Esophagus squamous epithelium (tissue), 5 donors: ENCODE measurements around the gene SOD2. TPM values are rescaled to one million over a fixed set of nuclear protein-coding genes. Genes with fewer than 3 reads are reported as not detected.

ENCODE experiments used
- DNase-seq: peaks from one replicate; lab custom pipeline; 2025; lab: John Stamatoyannopoulos, UW
- H3K27ac ChIP-seq, 4 donors: fragments of 200-600 bp; sonication (generic); one replicate each; pipeline ENCODE4 v1.5.1; 2016 to 2019; ENCODE audit warnings: mild to moderate bottlenecking in 1 of 4
- H3K27me3 ChIP-seq, 4 donors: fragments of 200-600 bp; sonication (generic); 1 replicate in 3 of 4; 2 replicates in 1 of 4; pipeline versions ENCODE4 v1.5.1 to v1.6.0; 2017 to 2021; ENCODE audit warnings: antibody characterized with exemption in 1 of 4
- H3K36me3 ChIP-seq, 3 donors: fragments of 200-600 bp; sonication (generic); one replicate each; pipeline ENCODE4 v1.5.1; 2016 to 2019
- H3K4me1 ChIP-seq, 3 donors: fragments of 200-600 bp; sonication (generic); one replicate each; pipeline ENCODE4 v1.5.1; 2017 to 2019
- H3K4me3 ChIP-seq, 4 donors: fragments of 200-600 bp; sonication (generic); 1 replicate in 3 of 4; 2 replicates in 1 of 4; pipeline ENCODE4 v1.5.1; 2016 to 2019; ENCODE audit warnings: mild to moderate bottlenecking in 2 of 4, moderate library complexity in 1 of 4
- H3K9me3 ChIP-seq, 3 donors: fragments of 200-600 bp; sonication (generic); one replicate each; pipeline ENCODE4 v1.5.1; 2016 to 2019
- CTCF ChIP-seq, 6 experiments: fragments of 450-650 bp in 4 of 6; fragments of 200-600 bp in 2 of 6; sonication (generic) in 2 of 6; IDR thresholded peaks; one replicate each; pipeline ENCODE4 v1.5.1; 2016 to 2019; ENCODE audit warnings: antibody characterized with exemption in 6 of 6, mild to moderate bottlenecking in 4 of 6, moderate library complexity in 4 of 6
- POLR2A ChIP-seq, 4 donors: fragments of 450-650 bp; IDR thresholded peaks; one replicate each; pipeline ENCODE4 v1.6.1; 2017; ENCODE audit warnings: antibody characterized with exemption in 4 of 4, mild to moderate bottlenecking in 4 of 4, moderate library complexity in 3 of 4
- WGBS, 2 donors: methylation state at CpG; one replicate each; pipeline ENCODE4 v1.1.5; 2018; 5-methylcytosine and 5-hydroxymethylcytosine counted together
- intact Hi-C: fragments of 100-400 bp; cut with DNase I; formaldehyde crosslinking; loops from one replicate; pipeline ENCODE4 v1.15.0; 2022
- total RNA-seq, 4 donors: library from RNA; depleted of rRNA; stranded (reverse); fragments of >200 nt; gene quantifications; one replicate each; pipeline ENCODE4 v1.1.0, GENCODE V29; 2016
- donor health status: DM: yes; HTN: yes; CAD: no.

SOD2 gene
- total RNA-seq, 4 donors from 2014 or later = 227 to 792 (median 519) TPM

- Histone ChIP-seq H3K27ac (peak overlapping the region; percentile 81 to 93 (median 88)), H3K4me3 (peak overlapping the region in 1 of 4 donors; percentile 39), H3K4me1 (peaks cover 16 to 58% (median 36%) of the 10 kb centered on the region in 3 donors), H3K36me3 (no peaks in the 10 kb centered on the region), H3K9me3 (no peaks in the 10 kb centered on the region), H3K27me3 (no peaks in the 10 kb centered on the region)
- DNase-seq = no peak
- intact Hi-C loops = no loop called here
- TF ChIP-seq CTCF (IDR thresholded peaks at IDR 0.05) (peak in 1 of 6 experiments; percentile 8), POLR2A (IDR thresholded peaks at IDR 0.05) (no peak)
- WGBS, 2 donors = 18 to 19% methylated on average over 3 to 5 of the region's 5 CpGs
Measured at GRCh38 chr6:159716247-159717096, 23.4 kb upstream of the SOD2 start.

- peak overlapping the region; percentile 62 to 89 (median 84) for H3K27ac ChIP-seq
- no peaks in the 10 kb centered on the region for H3K27me3 ChIP-seq
- H3K4me3 ChIP-seq = no peak overlapping the region
- 88 to 94% methylated on average over 3 of the region's 3 CpGs for WGBS, 2 donors
- intact Hi-C loops = no loop called here
- peaks cover 16 to 52% (median 36%) of the 10 kb centered on the region in 3 donors for H3K4me1 ChIP-seq
- DNase-seq = no peak
- no peak for TF ChIP-seq CTCF (IDR thresholded peaks at IDR 0.05)
- TF ChIP-seq POLR2A (IDR thresholded peaks at IDR 0.05) = no peak
- no peaks in the 10 kb centered on the region for H3K36me3 ChIP-seq
- H3K9me3 ChIP-seq = no peaks in the 10 kb centered on the region
Measured at GRCh38 chr6:159715605-159716004, 22.6 kb upstream of the SOD2 start.

- H3K4me1 ChIP-seq = peaks cover 16 to 52% (median 36%) of the 10 kb centered on the region in 3 donors
- H3K27me3 ChIP-seq = no peaks in the 10 kb centered on the region
- H3K36me3 ChIP-seq = no peaks in the 10 kb centered on the region
- H3K4me3 ChIP-seq = no peak overlapping the region
- intact Hi-C loops = no loop called here
- no peaks in the 10 kb centered on the region for H3K9me3 ChIP-seq
- peak overlapping the region; percentile 62 to 89 (median 84) for H3K27ac ChIP-seq
- no peak for DNase-seq
- WGBS, 2 donors = 66 to 71% methylated on average over 3 of the region's 3 CpGs
- no peak for TF ChIP-seq POLR2A (IDR thresholded peaks at IDR 0.05)
- no peak for TF ChIP-seq CTCF (IDR thresholded peaks at IDR 0.05)
Measured at GRCh38 chr6:159715166-159715565, 22.1 kb upstream of the SOD2 start.

GRCh38 chr6:159714404-159714803, 21.4 kb upstream of the SOD2 start:
- peaks cover 16 to 52% (median 36%) of the 10 kb centered on the region in 3 donors for H3K4me1 ChIP-seq

More at GRCh38 chr6:159714404-159714803, 21.4 kb upstream of the SOD2 start:
- H3K27me3 ChIP-seq = no peaks in the 10 kb centered on the region
- H3K27ac ChIP-seq = peak overlapping the region; percentile 55 to 89 (median 74)
- H3K4me3 ChIP-seq = no peak overlapping the region
- whole genome bisulfite sequencing, 2 donors = 48 to 75% methylated on average over 5 of the region's 5 CpGs
- H3K9me3 ChIP-seq = no peaks in the 10 kb centered on the region
- intact Hi-C loops = no loop called here
- DNase-seq = no peak
- TF ChIP-seq CTCF (IDR thresholded peaks at IDR 0.05) (no peak), POLR2A (IDR thresholded peaks at IDR 0.05) (no peak)
- H3K36me3 ChIP-seq = no peaks in the 10 kb centered on the region
